Muscle of arm (tissue), 12 donors: Measurements from ENCODE around the gene PFKP. TPM values are rescaled to one million over a fixed set of nuclear protein-coding genes. Genes with fewer than 3 reads are reported as not detected.
"Not testable (repeated sequence)": the region's sequence is repeated elsewhere in the genome, so short reads cannot be mapped to it uniquely, and the experiment has no call there.

Experiments
- DNase-seq: peaks from one replicate; pipeline ENCODE4 v3.0.0-alpha.2; 2013
- polyA plus RNA-seq, 12 donors: library from polyadenylated mRNA; unstranded; fragments of 120-200 nt; gene quantifications; one replicate each; pipeline ENCODE4 v1.2.1, GENCODE V29; 2013; ENCODE audit not compliant: insufficient read length in 12 of 12

PFKP gene
- polyA plus RNA-seq, 12 donors = 15.3 to 32.7 (median 19.2) TPM; not detected in 1

GRCh38 chr10:3150961-3151360, 83.6 kb downstream of the PFKP start:
- DNase-seq = no peak

- DNase-seq = no peak
Observed at GRCh38 chr10:3151889-3152565, 84.7 kb downstream of the PFKP start.

GRCh38 chr10:3152566-3152935, 85.2 kb downstream of the PFKP start:
- no peak for DNase-seq

- no peak for DNase-seq
Observed at GRCh38 chr10:3154666-3155065, 87.3 kb downstream of the PFKP start.

GRCh38 chr10:3159152-3159551, 91.8 kb downstream of the PFKP start:
- DNase-seq = no peak

GRCh38 chr10:3162533-3162932, 95.2 kb downstream of the PFKP start:
- DNase-seq = no peak

GRCh38 chr10:3163879-3164278, 96.5 kb downstream of the PFKP start:
- no peak for DNase-seq

GRCh38 chr10:3165196-3165595, 97.8 kb downstream of the PFKP start:
- DNase-seq = no peak

GRCh38 chr10:3166496-3167290, 99.3 kb downstream of the PFKP start:
- no peak for DNase-seq

- no peak for DNase-seq
Observed at GRCh38 chr10:3167611-3168330, 100.4 kb downstream of the PFKP start.

GRCh38 chr10:3169271-3169670, 101.9 kb downstream of the PFKP start:
- DNase-seq = no peak

- no peak for DNase-seq
Observed at GRCh38 chr10:3169673-3170072, 102.3 kb downstream of the PFKP start.

GRCh38 chr10:3171488-3171887, 104.1 kb downstream of the PFKP start:
- not testable (repeated sequence) for DNase-seq

GRCh38 chr10:3172081-3172445, 104.7 kb downstream of the PFKP start:
- peak; percentile 43 for DNase-seq

GRCh38 chr10:3172446-3173170, 105.3 kb downstream of the PFKP start, which contains the start of gene PITRM1:
TSS of gene PITRM1 (minus strand) at chr10:3172782. CDS start at chr10:3172772, 10 bp downstream.
- peak; percentile 98 for DNase-seq

GRCh38 chr10:3173171-3173878, 106.0 kb downstream of the PFKP start:
- no peak for DNase-seq

GRCh38 chr10:3178042-3178441, 110.7 kb downstream of the PFKP start:
- no peak for DNase-seq

GRCh38 chr10:3179174-3179573, 111.8 kb downstream of the PFKP start:
- no peak for DNase-seq

GRCh38 chr10:3180355-3181025, 113.1 kb downstream of the PFKP start:
- DNase-seq = no peak

- DNase-seq = no peak
Observed at GRCh38 chr10:3185386-3185785, 118.0 kb downstream of the PFKP start.

- DNase-seq = no peak
Observed at GRCh38 chr10:3186368-3186767, 119.0 kb downstream of the PFKP start.
